GM10266 (cell line): ENCODE measurements around the gene PSTPIP1.
A peak's percentile ranks its signal among the peaks of the same experiment; 100 is the strongest.

Experiments used
- DNase-seq: peaks from one replicate; pipeline ENCODE4 v3.0.0; 2012; ENCODE audit errors: extremely low spot score
- CTCF ChIP-seq: IDR thresholded peaks from 2 replicates; pipeline ENCODE4 v1.5.1; 2012; ENCODE audit warnings: mild to moderate bottlenecking, low read depth; ENCODE audit not compliant: control insufficient read depth, insufficient read depth; ENCODE audit errors: missing control alignments

The PSTPIP1 gene

GRCh38 chr15:76972389-76973361 lies 22.3 kb upstream of the PSTPIP1 start:
- DNase-seq: no peak
- TF ChIP-seq CTCF: no peak

- TF ChIP-seq CTCF: peak; percentile 79
- DNase-seq: peak; percentile 66
Measured at GRCh38 chr15:76973362-76973743, 21.6 kb upstream of the PSTPIP1 start.

GRCh38 chr15:76973906-76974305 lies 21.0 kb upstream of the PSTPIP1 start:
- no peak for TF ChIP-seq CTCF
- DNase-seq: no peak

- TF ChIP-seq CTCF: peak; percentile 35
- DNase-seq: no peak
Measured at GRCh38 chr15:76974456-76975036, 20.4 kb upstream of the PSTPIP1 start.

- TF ChIP-seq CTCF: no peak
- no peak for DNase-seq
Measured at GRCh38 chr15:76976141-76976540, 18.8 kb upstream of the PSTPIP1 start.

GRCh38 chr15:76976572-76977270 lies 18.2 kb upstream of the PSTPIP1 start:
- TF ChIP-seq CTCF: no peak
- no peak for DNase-seq
